ENCODE data around the gene RXRB. TPM values are rescaled to one million over a fixed set of nuclear protein-coding genes. Genes with fewer than 3 reads are reported as not detected.

The RXRB gene
- total RNA-seq = 45.1 to 51.5 TPM (median 46.5 TPM) in 3 replicates
- long read RNA-seq, transcript RXRB-202 (10 exons, 2,846 nt) = major isoform, 7 of 32 reads
- long read RNA-seq, transcript RXRB-201 (10 exons, 2,908 nt) = major isoform, 7 of 32 reads
- long read RNA-seq, partial matches to known transcripts = 4 of 32 reads
- long read RNA-seq, other reads (novel, unspliced or antisense) = 11 of 32 reads

DNA sequence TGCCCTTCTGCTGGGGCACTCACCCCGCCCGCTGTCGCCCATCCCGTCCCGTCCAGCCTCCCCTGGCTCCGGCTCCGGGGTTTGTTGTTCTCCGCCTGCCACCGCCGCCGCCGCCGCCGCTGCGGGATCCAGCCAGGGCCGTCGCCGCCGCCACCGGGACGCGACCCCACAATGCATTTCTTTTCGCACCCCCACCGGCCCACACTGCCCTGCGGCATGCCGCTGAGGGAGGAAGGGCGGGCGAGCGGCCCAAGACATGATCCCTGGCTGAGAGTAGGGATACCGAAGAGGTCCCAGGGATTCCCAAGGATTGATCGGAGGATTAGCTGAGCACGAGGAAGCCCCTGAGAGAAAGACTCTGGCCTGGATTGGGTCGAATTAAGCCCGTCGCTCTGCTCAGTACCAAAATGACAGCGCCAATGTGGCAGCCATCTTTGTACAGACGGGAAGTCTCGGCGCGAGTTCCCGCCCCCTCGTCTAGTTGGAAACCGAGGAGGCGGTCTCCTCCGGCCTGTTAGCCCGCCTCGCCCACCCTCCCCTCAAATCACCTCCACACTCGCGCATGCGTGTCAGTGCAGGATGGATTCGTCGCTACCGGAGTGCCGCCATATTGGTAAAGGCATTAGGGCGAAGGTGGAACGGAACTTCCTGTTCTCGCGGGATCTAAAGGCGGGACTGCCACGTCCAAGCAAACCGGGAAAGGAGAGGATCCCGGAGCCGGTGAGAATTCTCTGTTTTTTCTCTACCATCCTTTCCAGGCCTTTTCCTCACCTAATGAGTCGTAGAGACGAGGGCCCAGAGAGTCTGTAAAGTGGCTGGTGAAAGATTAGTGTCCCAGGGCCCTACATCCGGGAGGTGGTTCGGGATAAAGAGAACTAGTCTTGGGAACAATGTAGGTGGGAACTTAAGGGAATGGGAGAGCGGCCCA, at the start of gene RXRB, which contains the start of gene SLC39A7:
Gene RXRB (minus strand): TSS at position 447 of the 928 bp plus-strand sequence. CDS start 189 bp downstream, at position 258.
Gene SLC39A7 (plus strand): TSS at position 649 of the 928 bp plus-strand sequence. CDS start 379 bp downstream, outside the sequence.
- peak within 1 kb of the TSS; percentile 99 for H3K4me3 Mint-ChIP-seq (ENCODE audit: unreplicated experiment)
- no peaks in the 10 kb centered on the region for H3K9me3 Mint-ChIP-seq (ENCODE audit: low read depth)
- H3K27me3 Mint-ChIP-seq (ENCODE audit: low read depth) = no peaks in the 10 kb centered on the region
- DNase-seq (ENCODE audit: low spot score) = peak; percentile 99
- H3K36me3 Mint-ChIP-seq (ENCODE audit: low read depth) = peaks cover 34% of the 10 kb centered on the region
- peaks cover 68% of the 10 kb centered on the region for H3K4me1 Mint-ChIP-seq (ENCODE audit: low read depth)
- TF ChIP-seq, protein P1, sequence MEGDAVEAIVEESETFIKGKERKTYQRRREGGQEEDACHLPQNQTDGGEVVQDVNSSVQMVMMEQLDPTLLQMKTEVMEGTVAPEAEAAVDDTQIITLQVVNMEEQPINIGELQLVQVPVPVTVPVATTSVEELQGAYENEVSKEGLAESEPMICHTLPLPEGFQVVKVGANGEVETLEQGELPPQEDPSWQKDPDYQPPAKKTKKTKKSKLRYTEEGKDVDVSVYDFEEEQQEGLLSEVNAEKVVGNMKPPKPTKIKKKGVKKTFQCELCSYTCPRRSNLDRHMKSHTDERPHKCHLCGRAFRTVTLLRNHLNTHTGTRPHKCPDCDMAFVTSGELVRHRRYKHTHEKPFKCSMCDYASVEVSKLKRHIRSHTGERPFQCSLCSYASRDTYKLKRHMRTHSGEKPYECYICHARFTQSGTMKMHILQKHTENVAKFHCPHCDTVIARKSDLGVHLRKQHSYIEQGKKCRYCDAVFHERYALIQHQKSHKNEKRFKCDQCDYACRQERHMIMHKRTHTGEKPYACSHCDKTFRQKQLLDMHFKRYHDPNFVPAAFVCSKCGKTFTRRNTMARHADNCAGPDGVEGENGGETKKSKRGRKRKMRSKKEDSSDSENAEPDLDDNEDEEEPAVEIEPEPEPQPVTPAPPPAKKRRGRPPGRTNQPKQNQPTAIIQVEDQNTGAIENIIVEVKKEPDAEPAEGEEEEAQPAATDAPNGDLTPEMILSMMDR (IDR thresholded peaks at IDR 0.05) = peak; percentile 5
- H3K27ac Mint-ChIP-seq (ENCODE audit: unreplicated experiment) = peak within 1 kb of the TSS; percentile 100

DNA sequence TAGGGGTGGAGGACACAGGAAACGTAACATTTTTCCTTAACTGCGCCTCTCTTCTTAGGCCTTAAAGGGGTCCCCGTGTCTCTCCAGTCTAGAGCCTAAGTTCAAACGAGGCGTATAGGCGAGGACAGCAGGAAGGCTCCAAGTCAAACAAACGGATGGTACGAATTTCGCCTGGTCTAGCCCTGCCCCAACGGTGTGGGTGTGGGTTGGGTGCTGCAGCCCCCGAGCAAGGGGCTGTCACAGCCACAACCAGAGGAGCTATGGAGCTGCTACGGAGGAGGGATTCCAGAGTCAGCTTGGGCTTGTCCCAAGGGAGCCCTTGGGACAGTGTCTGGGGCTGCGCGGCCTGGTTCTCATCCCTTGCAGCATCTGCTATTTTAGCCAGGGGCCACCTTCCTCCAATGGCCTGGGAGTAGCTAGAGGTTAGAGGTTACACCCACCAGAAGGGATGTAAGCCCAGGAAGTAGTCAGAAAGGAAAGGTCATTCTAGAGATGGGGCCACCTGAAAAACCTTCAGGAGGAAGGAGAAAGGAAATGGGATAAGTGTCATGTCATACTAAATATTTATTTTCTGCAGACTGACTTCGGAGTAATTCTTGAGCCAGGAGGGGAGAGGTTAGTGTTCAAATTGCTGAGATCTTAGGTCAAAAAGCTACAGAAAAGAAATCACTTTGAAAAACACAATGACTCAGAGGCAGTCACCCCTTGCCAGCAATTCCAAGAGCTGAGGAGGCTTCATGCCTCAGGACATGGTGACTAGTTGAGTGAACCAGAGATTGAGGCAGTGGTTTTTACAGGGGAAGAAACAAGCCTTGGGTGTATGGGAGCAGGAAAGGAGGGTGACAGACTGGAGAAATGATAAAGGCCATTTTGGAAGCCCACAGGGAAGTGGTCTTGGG, 49.5 kb upstream of the RXRB start:
- Mint-ChIP-seq H3K27ac (ENCODE audit: unreplicated experiment) (peak overlapping the region; percentile 97), H3K4me3 (ENCODE audit: unreplicated experiment) (peak overlapping the region; percentile 87), H3K27me3 (ENCODE audit: low read depth) (no peaks in the 10 kb centered on the region), H3K4me1 (ENCODE audit: low read depth) (peaks cover 43% of the 10 kb centered on the region), H3K36me3 (ENCODE audit: low read depth) (peaks cover 9% of the 10 kb centered on the region), H3K9me3 (ENCODE audit: low read depth) (no peaks in the 10 kb centered on the region)
- TF ChIP-seq, protein P1 (IDR thresholded peaks at IDR 0.05) = no peak
- DNase-seq (ENCODE audit: low spot score) = no peak

DNA sequence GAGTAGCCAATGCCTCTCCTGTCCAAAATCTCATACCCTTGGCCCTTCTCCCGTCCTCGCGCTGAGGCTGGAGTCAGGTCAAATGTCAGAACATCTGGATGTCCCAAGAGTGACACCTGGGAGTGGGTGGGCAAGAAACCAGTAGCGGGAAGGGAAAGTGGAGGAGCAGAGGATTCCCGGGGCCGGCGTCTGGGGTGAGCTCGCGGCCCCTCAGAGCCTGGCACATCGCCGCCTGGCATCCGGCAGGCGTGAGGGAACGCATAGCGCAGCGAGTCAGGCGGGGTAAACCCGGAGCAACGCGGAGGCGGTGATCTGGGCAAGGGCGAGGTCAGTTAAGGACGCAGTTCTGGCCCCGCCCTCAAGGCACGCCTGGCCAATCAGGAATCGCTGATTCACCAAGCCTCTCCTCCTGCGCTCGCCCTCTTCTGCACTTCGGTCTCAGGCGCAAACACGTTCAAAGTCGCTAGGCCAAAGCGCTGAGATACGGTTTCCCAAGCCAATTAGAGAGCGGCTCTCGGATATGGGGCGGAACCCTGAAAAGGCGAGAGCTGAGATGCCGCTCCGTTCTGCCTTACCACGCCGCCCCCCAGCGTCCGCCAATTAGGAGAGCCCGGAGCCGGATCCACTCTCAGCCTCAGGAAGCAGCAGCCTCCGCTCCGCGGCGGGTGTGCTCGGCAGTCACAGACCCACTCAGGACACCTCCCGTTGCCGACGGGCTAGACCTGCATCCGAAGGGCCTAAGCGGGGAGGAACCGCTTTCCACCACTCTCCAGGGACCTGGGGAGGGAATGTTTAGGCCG, 48.7 kb upstream of the RXRB start:
- DNase-seq (ENCODE audit: low spot score) = peak; percentile 97
- peak overlapping the region; percentile 87 for H3K4me3 Mint-ChIP-seq (ENCODE audit: unreplicated experiment)
- peaks cover 43% of the 10 kb centered on the region for H3K4me1 Mint-ChIP-seq (ENCODE audit: low read depth)

DNA sequence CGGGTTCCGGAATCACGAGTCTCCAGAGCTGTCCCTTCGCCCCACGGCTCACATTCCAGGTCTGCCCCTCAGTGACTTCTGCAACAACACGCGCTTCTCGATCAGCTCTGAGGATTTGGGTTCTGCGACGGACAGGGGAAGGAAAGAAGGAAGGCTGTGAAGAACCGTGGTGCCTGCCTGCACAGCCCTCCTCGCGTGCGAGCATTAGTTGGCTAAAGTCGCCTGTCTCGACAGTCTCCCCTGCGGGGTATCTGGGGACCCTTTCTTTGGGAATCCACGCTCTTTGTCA, 48.1 kb upstream of the RXRB start:
- H3K4me3 Mint-ChIP-seq (ENCODE audit: unreplicated experiment) = peak overlapping the region; percentile 87
- H3K9me3 Mint-ChIP-seq (ENCODE audit: low read depth) = no peaks in the 10 kb centered on the region
- peak overlapping the region; percentile 97 for H3K27ac Mint-ChIP-seq (ENCODE audit: unreplicated experiment)
- peaks cover 43% of the 10 kb centered on the region for H3K4me1 Mint-ChIP-seq (ENCODE audit: low read depth)
- peaks cover 2% of the 10 kb centered on the region for H3K27me3 Mint-ChIP-seq (ENCODE audit: low read depth)
- DNase-seq (ENCODE audit: low spot score) = no peak
- TF ChIP-seq, protein P1 (IDR thresholded peaks at IDR 0.05) = peak; percentile 69
- peaks cover 9% of the 10 kb centered on the region for H3K36me3 Mint-ChIP-seq (ENCODE audit: low read depth)

More for the DNA sequence above, 48.7 kb upstream of the RXRB start:
- no peaks in the 10 kb centered on the region for H3K27me3 Mint-ChIP-seq (ENCODE audit: low read depth)
- TF ChIP-seq, protein P1 (IDR thresholded peaks at IDR 0.05) = no peak
- no peaks in the 10 kb centered on the region for H3K9me3 Mint-ChIP-seq (ENCODE audit: low read depth)
- peak overlapping the region; percentile 97 for H3K27ac Mint-ChIP-seq (ENCODE audit: unreplicated experiment)
- H3K36me3 Mint-ChIP-seq (ENCODE audit: low read depth) = peaks cover 9% of the 10 kb centered on the region
